Lower lobe of right lung (tissue), 2 donors: ENCODE measurements around the gene EPS8L3. TPM values are rescaled to one million over a fixed set of nuclear protein-coding genes. Genes with fewer than 3 reads are reported as not detected.
"Not testable (repeated sequence)": the region's sequence is repeated elsewhere in the genome, so short reads cannot be mapped to it uniquely, and the experiment has no call there.

Experiments
- ATAC-seq, 2 donors: fragments of 200-7000 bp; cut with Tn5 transposase; one replicate each; pipeline ENCODE4 v1.9.1; 2020 to 2022; ENCODE audit warnings: mild to moderate bottlenecking in 2 of 2, moderate library complexity in 2 of 2
- DNase-seq: peaks from one replicate; pipeline ENCODE4 v3.0.0-alpha.2; 2020
- H3K27ac ChIP-seq: fragments of 200-600 bp; one replicate; pipeline ENCODE4 v1.8.0; 2022
- H3K27me3 ChIP-seq: fragments of 200-600 bp; one replicate; pipeline ENCODE4 v1.8.0; 2022; ENCODE audit warnings: low read depth
- H3K36me3 ChIP-seq: fragments of 200-600 bp; one replicate; pipeline ENCODE4 v1.8.0; 2022; ENCODE audit warnings: mild to moderate bottlenecking
- H3K4me1 ChIP-seq: fragments of 200-600 bp; one replicate; pipeline ENCODE4 v1.8.0; 2022
- H3K4me3 ChIP-seq: fragments of 200-600 bp; one replicate; pipeline ENCODE4 v1.8.0; 2022; ENCODE audit warnings: mild to moderate bottlenecking
- H3K9me3 ChIP-seq: fragments of 200-600 bp; one replicate; pipeline ENCODE4 v1.8.0; 2022
- intact Hi-C: fragments of 100-400 bp; cut with DNase I; formaldehyde crosslinking; loops from one replicate; pipeline ENCODE4 v1.11.0; 2022
- total RNA-seq: library from RNA; stranded (reverse); fragmentation: NEBNext Ultra II Directional; extraction: Animal tissue kit (Norgen Biotek cat#: 25700); gene quantifications from one replicate; pipeline ENCODE4 v1.2.1, GENCODE V29; 2021
- TF ChIP-seq, protein P1 (sequence below): fragments of 200-600 bp; IDR thresholded peaks from one replicate; pipeline ENCODE4 v1.8.0; 2022; ENCODE audit warnings: antibody characterized with exemption, mild to moderate bottlenecking
- donor health status: DM: no; HTN: yes; CAD: no; lungs with severe emphysema.

Gene EPS8L3
- total RNA-seq, 1 donor from 2014 or later, result not detected

DNA sequence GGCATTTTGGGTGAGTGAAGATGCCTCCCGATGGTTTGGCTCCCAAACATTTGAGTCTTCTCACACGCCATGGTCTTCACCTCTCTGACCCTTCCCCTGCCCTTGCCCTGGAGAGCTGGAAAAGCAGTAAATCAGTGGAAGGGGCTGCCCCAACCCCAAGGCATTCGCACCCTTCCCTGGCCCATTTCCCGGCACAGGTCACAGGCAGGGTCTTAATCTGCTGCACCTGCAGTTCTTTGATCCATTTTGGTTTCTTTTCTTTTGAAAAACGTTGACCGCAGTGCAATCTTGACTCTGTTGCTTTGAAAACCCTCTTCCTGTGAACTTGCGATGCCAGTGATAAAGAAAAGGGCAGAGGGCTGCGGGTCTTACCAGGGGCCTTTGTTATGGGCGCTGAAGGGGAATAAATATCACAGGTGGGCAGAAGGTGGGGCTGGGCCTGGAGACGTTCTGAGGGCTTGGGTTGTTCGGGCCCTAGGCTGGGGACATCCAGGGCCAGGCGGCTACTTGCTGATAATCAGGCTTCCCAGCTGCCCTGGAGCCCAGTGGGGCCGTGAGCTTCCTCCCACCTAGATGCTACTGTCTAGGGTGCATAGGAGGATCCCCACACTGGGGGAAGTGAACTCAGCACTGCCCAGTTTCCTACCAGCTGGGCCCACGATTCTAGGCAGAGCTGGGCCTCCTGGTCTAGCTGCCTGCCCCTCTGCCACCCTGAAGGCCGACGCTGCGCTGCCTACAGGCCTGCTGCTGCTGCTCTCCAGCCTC is 38.6 kb upstream of the EPS8L3 start:
- H3K4me1 ChIP-seq, result peaks cover 47% of the 10 kb centered on the region
- intact Hi-C loops, result no loop called here
- no peaks in the 10 kb centered on the region for H3K9me3 ChIP-seq
- H3K4me3 ChIP-seq, result no peak overlapping the region
- TF ChIP-seq, protein P1, sequence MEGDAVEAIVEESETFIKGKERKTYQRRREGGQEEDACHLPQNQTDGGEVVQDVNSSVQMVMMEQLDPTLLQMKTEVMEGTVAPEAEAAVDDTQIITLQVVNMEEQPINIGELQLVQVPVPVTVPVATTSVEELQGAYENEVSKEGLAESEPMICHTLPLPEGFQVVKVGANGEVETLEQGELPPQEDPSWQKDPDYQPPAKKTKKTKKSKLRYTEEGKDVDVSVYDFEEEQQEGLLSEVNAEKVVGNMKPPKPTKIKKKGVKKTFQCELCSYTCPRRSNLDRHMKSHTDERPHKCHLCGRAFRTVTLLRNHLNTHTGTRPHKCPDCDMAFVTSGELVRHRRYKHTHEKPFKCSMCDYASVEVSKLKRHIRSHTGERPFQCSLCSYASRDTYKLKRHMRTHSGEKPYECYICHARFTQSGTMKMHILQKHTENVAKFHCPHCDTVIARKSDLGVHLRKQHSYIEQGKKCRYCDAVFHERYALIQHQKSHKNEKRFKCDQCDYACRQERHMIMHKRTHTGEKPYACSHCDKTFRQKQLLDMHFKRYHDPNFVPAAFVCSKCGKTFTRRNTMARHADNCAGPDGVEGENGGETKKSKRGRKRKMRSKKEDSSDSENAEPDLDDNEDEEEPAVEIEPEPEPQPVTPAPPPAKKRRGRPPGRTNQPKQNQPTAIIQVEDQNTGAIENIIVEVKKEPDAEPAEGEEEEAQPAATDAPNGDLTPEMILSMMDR, result no peak
- DNase-seq, result no peak
- no peaks in the 10 kb centered on the region for H3K27me3 ChIP-seq
- H3K36me3 ChIP-seq, result no peaks in the 10 kb centered on the region
- ATAC-seq, result peak; percentile 29 to 38
- H3K27ac ChIP-seq, result peak overlapping the region; percentile 58

- ATAC-seq (no peak), DNase-seq (no peak)
- H3K9me3 ChIP-seq, result no peaks in the 10 kb centered on the region
- peaks cover 48% of the 10 kb centered on the region for H3K4me1 ChIP-seq
- intact Hi-C loops, result no loop called here
- no peak overlapping the region for H3K27ac ChIP-seq
- TF ChIP-seq, protein P1, result no peak
- no peak overlapping the region for H3K4me3 ChIP-seq
- no peaks in the 10 kb centered on the region for H3K36me3 ChIP-seq
- no peaks in the 10 kb centered on the region for H3K27me3 ChIP-seq
Observed at GRCh38 chr1:109801791-109802135, 38.0 kb upstream of the EPS8L3 start.

DNA sequence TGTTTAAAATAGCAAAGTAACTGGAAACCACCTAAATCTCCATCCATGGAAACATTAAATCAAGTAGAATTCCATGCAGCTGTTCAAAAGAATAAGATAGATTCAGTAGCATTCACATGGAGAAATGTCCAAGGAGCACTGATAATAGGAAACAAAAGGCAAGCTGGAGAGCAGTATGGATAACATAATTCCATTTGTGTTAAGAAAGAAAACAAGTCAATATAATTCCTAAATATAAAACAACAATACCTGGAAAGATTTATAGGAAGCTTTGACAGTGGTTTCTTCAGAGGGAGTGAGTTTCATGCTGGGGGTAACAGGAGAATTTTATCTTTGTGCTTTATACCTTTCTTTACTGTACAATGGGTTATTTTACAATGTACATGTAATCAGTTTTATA is 36.6 kb upstream of the EPS8L3 start:
- H3K27ac ChIP-seq, result no peak overlapping the region
- no peak overlapping the region for H3K4me3 ChIP-seq
- ATAC-seq, result no peak
- no peaks in the 10 kb centered on the region for H3K36me3 ChIP-seq
- no peak for DNase-seq
- H3K27me3 ChIP-seq, result no peaks in the 10 kb centered on the region
- TF ChIP-seq, protein P1, result no peak
- intact Hi-C loops, result no loop called here
- peaks cover 39% of the 10 kb centered on the region for H3K4me1 ChIP-seq
- no peaks in the 10 kb centered on the region for H3K9me3 ChIP-seq

GRCh38 chr1:109799445-109799844 is 35.7 kb upstream of the EPS8L3 start:
- Histone ChIP-seq H3K36me3 (no peaks in the 10 kb centered on the region), H3K9me3 (no peaks in the 10 kb centered on the region), H3K4me3 (no peak overlapping the region), H3K27me3 (no peaks in the 10 kb centered on the region), H3K27ac (no peak overlapping the region), H3K4me1 (peaks cover 41% of the 10 kb centered on the region)
- intact Hi-C loops, result no loop called here
- DNase-seq (no peak), ATAC-seq (no peak)
- TF ChIP-seq, protein P1, result no peak

GRCh38 chr1:109797303-109797595 is 33.5 kb upstream of the EPS8L3 start:
- H3K4me3 ChIP-seq, H3K36me3 ChIP-seq, H3K9me3 ChIP-seq, H3K27ac ChIP-seq, H3K27me3 ChIP-seq, intact Hi-C loops, ATAC-seq, DNase-seq: not testable (repeated sequence)
- peaks cover 42% of the 10 kb centered on the region for H3K4me1 ChIP-seq

DNA sequence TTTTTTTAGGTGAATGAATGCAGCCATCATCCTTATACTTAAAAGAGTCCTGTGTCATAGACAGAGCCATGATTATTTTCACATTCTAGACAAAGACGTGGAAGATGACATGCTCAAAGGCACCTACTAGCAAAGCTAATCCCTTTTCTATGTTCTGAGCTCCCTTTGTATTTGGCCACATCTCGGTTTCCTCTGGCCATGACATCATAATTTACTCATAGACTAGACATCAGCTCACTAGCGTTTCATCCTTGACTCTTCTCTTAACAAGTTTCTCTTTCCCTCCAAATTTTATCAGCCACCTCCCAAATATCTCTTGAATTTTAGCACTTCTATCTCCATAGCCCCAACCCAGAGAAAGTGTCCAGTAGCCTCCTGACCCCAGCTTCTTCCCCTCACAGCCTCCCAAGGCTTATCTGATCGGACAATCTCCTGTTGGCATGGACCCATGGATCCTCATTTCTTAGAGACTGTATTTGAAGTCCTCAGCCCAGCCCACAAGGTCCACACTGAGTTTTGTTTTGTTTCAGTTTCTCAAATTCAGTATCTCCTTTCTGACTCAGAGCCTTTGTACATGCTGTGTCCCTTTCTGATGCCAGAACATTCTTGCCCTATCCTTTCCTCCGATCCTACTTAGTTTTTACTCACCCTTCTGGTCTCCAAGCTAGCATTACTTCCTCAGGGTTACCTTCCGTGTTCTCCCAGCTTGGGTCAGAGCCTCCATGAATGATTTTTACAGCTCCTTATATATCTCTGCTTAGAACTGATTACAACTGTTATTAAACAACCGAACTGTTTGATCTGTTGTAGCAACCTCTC is 33.0 kb upstream of the EPS8L3 start:
- Histone ChIP-seq H3K4me1 (peaks cover 48% of the 10 kb centered on the region), H3K4me3 (no peak overlapping the region), H3K27me3 (no peaks in the 10 kb centered on the region), H3K9me3 (no peaks in the 10 kb centered on the region), H3K36me3 (no peaks in the 10 kb centered on the region), H3K27ac (no peak overlapping the region)
- DNase-seq, result no peak
- intact Hi-C loops, result no loop called here
- TF ChIP-seq, protein P1, result no peak
- ATAC-seq, result no peak
